K562 (cell line): ENCODE data around the gene C1GALT1C1. TPM values are rescaled to one million over a fixed set of nuclear protein-coding genes. Genes with fewer than 3 reads are reported as not detected.

Experiments
- ATAC-seq: fragments of 200-7000 bp; cut with Tn5 transposase; 3 replicates; pipeline ENCODE4 v1.9.1; 2020; ENCODE audit warnings: moderate library complexity
- BruUV-seq: library from RNA; stranded (reverse); fragments of 400-500 nt; replicated peaks from 2 replicates; lab custom pipeline; 2021; lab: Mats Ljungman, UMichigan
- CTCF ChIA-PET: fragments of 300-600 bp; formaldehyde crosslinking; extraction: SDS; loops from one replicate; lab custom pipeline; 2021; ENCODE audit warnings: low intra/inter-chr PET ratio; lab: Yijun Ruan, JAX
- POLR2A ChIA-PET: fragments of 300-600, 350-650 bp; sonication (Branson Sonifier 250); formaldehyde crosslinking; extraction: SDS; loops from one replicate; lab custom pipeline; 2021; ENCODE audit warnings: antibody characterized with exemption, inconsistent platforms; lab: Yijun Ruan, JAX
- DNase-seq, 4 experiments: peaks; one replicate each; pipeline versions ENCODE4 v3.0.0 to v3.0.0-alpha.2; 2011 to 2018; ENCODE audit warnings: low spot score in 3 of 4, mixed read lengths in 3 of 4; ENCODE audit errors: extremely low read depth in 1 of 4
- FAIRE-seq: peaks from 2 replicates; lab custom pipeline; 2011; peaks lifted over from hg19 to GRCh38; lab: Jason Lieb, UNC
- H2AFZ ChIP-seq: 2 replicates; pipeline ENCODE4 v1.6.0; 2011; ENCODE audit warnings: low read depth, low read length, control low read depth, inconsistent platforms
- H3K27ac ChIP-seq: fragments of 200-600 bp; 3 replicates; pipeline ENCODE4 v1.8.0; 2011; ENCODE audit warnings: low read depth, mild to moderate bottlenecking, control low read depth, inconsistent platforms, low read length, moderate library complexity, mixed read lengths; ENCODE audit errors: extremely low read depth
- H3K27me3 ChIP-seq, 2 experiments: fragments of 300-600 bp in 1 of 2; 2 replicates in 1 of 2; 3 replicates in 1 of 2; pipeline versions ENCODE4 v1.6.0 to v1.8.0; 2011; ENCODE audit warnings: inconsistent platforms in 2 of 2, low read length in 2 of 2, mild to moderate bottlenecking in 1 of 2, mixed read lengths in 1 of 2, moderate library complexity in 1 of 2; ENCODE audit not compliant: control insufficient read depth in 2 of 2, insufficient read depth in 2 of 2
- H3K36me3 ChIP-seq: fragments of 300-600 bp; 3 replicates; pipeline ENCODE4 v1.8.0; 2011; ENCODE audit warnings: mild to moderate bottlenecking, low read length, inconsistent platforms; ENCODE audit not compliant: control insufficient read depth, insufficient read depth
- H3K4me1 ChIP-seq, 2 experiments: fragments of 200-600 bp in 1 of 2; replicated peaks in 1 of 2; 2 replicates in 1 of 2; 3 replicates in 1 of 2; pipeline versions ENCODE4 v1.5.1 to v1.8.0; 2011; ENCODE audit warnings: inconsistent platforms in 2 of 2, low read length in 2 of 2, mild to moderate bottlenecking in 1 of 2, mixed read lengths in 1 of 2, moderate library complexity in 1 of 2; ENCODE audit not compliant: control insufficient read depth in 2 of 2, insufficient read depth in 2 of 2
- H3K4me2 ChIP-seq: 2 replicates; pipeline ENCODE4 v1.6.1; 2011; ENCODE audit warnings: low read length, control low read depth, inconsistent platforms, mixed read lengths; ENCODE audit not compliant: insufficient read depth
- H3K4me3 ChIP-seq: fragments of 200-600 bp; sonication (generic), shearing (Covaris generic); 2 replicates; pipeline ENCODE4 v1.5.1; 2016; ENCODE audit warnings: control low read depth, inconsistent platforms
- H3K79me2 ChIP-seq: fragments of 200-600 bp; 3 replicates; pipeline ENCODE4 v1.8.0; 2011; ENCODE audit warnings: low read length, inconsistent platforms; ENCODE audit not compliant: control insufficient read depth, insufficient read depth
- H3K9ac ChIP-seq, 2 experiments: 2 replicates each; pipeline versions ENCODE4 v1.6.0 to v1.6.1; 2011; ENCODE audit warnings: low read depth in 2 of 2, low read length in 2 of 2, control low read depth in 1 of 2, inconsistent platforms in 1 of 2, mild to moderate bottlenecking in 1 of 2, mixed read lengths in 1 of 2; ENCODE audit not compliant: insufficient read depth in 1 of 2
- H3K9me1 ChIP-seq: one replicate; pipeline ENCODE4 v1.6.0; 2011; ENCODE audit warnings: inconsistent platforms, mild to moderate bottlenecking, low read length, moderate library complexity; ENCODE audit not compliant: control insufficient read depth, insufficient read depth
- H3K9me3 ChIP-seq: replicated peaks from 2 replicates; pipeline ENCODE4 v1.5.1; 2011; ENCODE audit warnings: low read depth, low read length, inconsistent platforms; ENCODE audit not compliant: control insufficient read depth, insufficient read depth
- H4K20me1 ChIP-seq: replicated peaks from 2 replicates; pipeline ENCODE4 v1.6.1; 2011; ENCODE audit warnings: low read length, inconsistent platforms, mixed read lengths; ENCODE audit not compliant: control insufficient read depth, insufficient read depth
- ATF6 ChIP-seq: sonication (generic); formaldehyde crosslinking; IDR thresholded peaks from 2 replicates; pipeline ENCODE4 v1.4.0; 2020; ENCODE audit warnings: mild to moderate bottlenecking, missing genetic modification reagents
- BDP1 ChIP-seq: IDR thresholded peaks from 3 replicates; pipeline ENCODE4 v1.6.1; 2011; ENCODE audit not compliant: insufficient read length, insufficient read depth
- HNRNPL ChIP-seq: fragments of 200-400 bp; formaldehyde crosslinking; IDR thresholded peaks from 2 replicates; pipeline ENCODE4 v1.6.1; 2017; ENCODE audit warnings: low read depth, mild to moderate bottlenecking, low read length
- KLF13 ChIP-seq: fragments of 450-650 bp; IDR thresholded peaks from 2 replicates; pipeline ENCODE4 v1.6.1; 2016; ENCODE audit warnings: missing genetic modification characterization, low read depth, mild to moderate bottlenecking, missing compliant biosample characterization, moderate library complexity, borderline replicate concordance
- NCOA4 ChIP-seq: fragments of 450-650 bp; IDR thresholded peaks from 2 replicates; pipeline ENCODE4 v1.6.1; 2018; ENCODE audit warnings: mild to moderate bottlenecking; ENCODE audit not compliant: partially characterized antibody
- SREBF2 ChIP-seq: sonication (generic); formaldehyde crosslinking; IDR thresholded peaks from 2 replicates; pipeline ENCODE4 v1.4.0; 2020; ENCODE audit warnings: mild to moderate bottlenecking, missing genetic modification reagents
- VEZF1 ChIP-seq: fragments of 200-800 bp; sonication (Bioruptor generic); IDR thresholded peaks from 2 replicates; pipeline ENCODE4 v1.6.1; 2017; ENCODE audit warnings: missing genetic modification characterization, missing compliant biosample characterization
- ZKSCAN8 ChIP-seq: fragments of 200-800 bp; sonication (Bioruptor generic); IDR thresholded peaks from 2 replicates; pipeline ENCODE4 v1.6.1; 2016; ENCODE audit warnings: missing genetic modification characterization, missing compliant biosample characterization
- ZNF282 ChIP-seq: sonication (generic); formaldehyde crosslinking; IDR thresholded peaks from 2 replicates; pipeline ENCODE4 v1.8.1; 2023; ENCODE audit warnings: missing genetic modification reagents
- WGBS: fragments of 100-300 bp; shearing (Covaris generic); methylation state at CpG from one replicate; pipeline ENCODE4 v1.1.6; 2016; ENCODE audit warnings: low coverage, mixed read lengths; ENCODE audit not compliant: insufficient coverage; ENCODE audit errors: missing lambda C conversion rate; 5-methylcytosine and 5-hydroxymethylcytosine counted together
- in situ Hi-C: fragments of 300-500 bp; cut with MboI; formaldehyde crosslinking; loops from 4 replicates; pipeline ENCODE4 v1.15.0; 2018; ENCODE audit warnings: inconsistent platforms, mixed read lengths
- intact Hi-C: fragments of 100-400 bp; cut with micrococcal nuclease; formaldehyde crosslinking; loops from 2 replicates; pipeline ENCODE4 v1.14.2; 2022
- polyA plus RNA-seq, 8 experiments: library from polyadenylated mRNA; depleted of rRNA in 4 of 8; stranded (reverse) in 5 of 8; unstranded in 3 of 8; fragments of >200 nt; fragmentation: Nextera tagmentation in 2 of 8; fragmentation: Illumina TruSeq in 1 of 8; extraction: Ambion mirVana in 2 of 8; extraction: Trizol in 1 of 8; gene quantifications; 2 replicates each; pipeline versions ENCODE4 v1.2.1 to v1.2.3, GENCODE V29; 2011 to 2014; ENCODE audit warnings: inconsistent platforms in 1 of 8, missing spikeins in 1 of 8
- total RNA-seq, 7 experiments: library from RNA; depleted of rRNA in 6 of 7; stranded (reverse); fragments of >200 nt in 6 of 7; fragmentation: Illumina TruSeq in 2 of 7; extraction: Trizol in 2 of 7; gene quantifications; 2 replicates each; pipeline versions ENCODE4 v1.2.1 to v1.2.3, GENCODE V29; 2011 to 2021; ENCODE audit warnings: low replicate concordance in 1 of 7

The C1GALT1C1 gene
- total and polyA plus RNA-seq, 9 of the 15 experiments (the other 6 are each of a cell fraction or from before 2014, with no cell fraction given) = 9.6 to 49.4 (median 17.1) TPM

- BruUV-seq = no TSS peak
- ATAC-seq (no peak), DNase-seq (no peak), FAIRE-seq (no peak)
- no peaks in the 10 kb centered on the region for H3K27me3 ChIP-seq
- H3K27ac ChIP-seq = no peak overlapping the region
- H3K9me3 ChIP-seq = no peaks in the 10 kb centered on the region
- H4K20me1 ChIP-seq = no peaks in the 10 kb centered on the region
- ChIA-PET CTCF (no interaction called here), POLR2A (interaction anchor here (0.6 kb wide), 1 partner anchor 23 kb away, joined by 3 read pairs; no protein-coding TSS in a partner anchor)
- in situ Hi-C loops (no loop called here), intact Hi-C loops (no loop called here)
- H2AFZ ChIP-seq = no peak overlapping the region
- H3K9me1 ChIP-seq = no peaks in the 10 kb centered on the region
- no peak overlapping the region for H3K9ac ChIP-seq
- H3K4me1 ChIP-seq = no peaks in the 10 kb centered on the region; a peak in 1 of 5 replicates
- no peaks in the 10 kb centered on the region for H3K79me2 ChIP-seq
- H3K4me3 ChIP-seq = no peak overlapping the region
- 38% methylated on average over 4 of the region's 4 CpGs for WGBS
- H3K36me3 ChIP-seq = no peaks in the 10 kb centered on the region
- TF ChIP-seq VEZF1 (CRISPR knock-in tag) = no peak
- TF ChIP-seq HNRNPL = no peak
- no peak for TF ChIP-seq BDP1
- TF ChIP-seq NCOA4 = no peak
- TF ChIP-seq ATF6 (CRISPR knock-in tag) = no peak
- TF ChIP-seq SREBF2 = no peak
- no peak for TF ChIP-seq KLF13 (tag)
- TF ChIP-seq ZKSCAN8 = no peak
- TF ChIP-seq ZNF282 (CRISPR knock-in tag) = no peak
- no peak overlapping the region for H3K4me2 ChIP-seq
These were observed 8.8 kb upstream of the C1GALT1C1 start for GRCh38 chrX:120638619-120639018.
